RWPE1 (cell line): ENCODE data around the gene GNL1.

Experiments used
- CTCF ChIA-PET: fragments of 350-600 bp; sonication (Branson Sonifier 250); formaldehyde crosslinking; extraction: SDS; loops from one replicate; lab custom pipeline; 2021; lab: Yijun Ruan, JAX
- POLR2A ChIA-PET: fragments of 400-600 bp; formaldehyde crosslinking; extraction: SDS; loops from one replicate; lab custom pipeline; 2020; ENCODE audit warnings: antibody characterized with exemption; ENCODE audit not compliant: low non-redundant PET; lab: Yijun Ruan, JAX
- DNase-seq: peaks from one replicate; pipeline ENCODE4 v3.0.0; 2012; ENCODE audit warnings: low spot score
- H3K27ac ChIP-seq: fragments of 450-650 bp; 2 replicates; pipeline ENCODE4 v1.5.1; 2017
- CTCF ChIP-seq: fragments of 450-650 bp; conservative IDR thresholded peaks from 2 replicates; pipeline ENCODE4 v1.5.1; 2017; ENCODE audit warnings: low read depth, mild to moderate bottlenecking

The GNL1 gene

GRCh38 chr6:30511169-30511546 lies 45.1 kb downstream of the GNL1 start:
- no peak overlapping the region for H3K27ac ChIP-seq
- TF ChIP-seq CTCF: no peak
- ChIA-PET CTCF (interaction anchor here (0.7 to 1.5 kb wide), 2 partner anchors 31 to 34 kb away, joined by 3 to 4 read pairs; no protein-coding TSS in a partner anchor), POLR2A (no interaction called here)
- DNase-seq: no peak

- ChIA-PET CTCF (interaction anchor here (0.7 kb wide), 2 partner anchors 10 to 31 kb away, joined by 3 to 4 read pairs; no protein-coding TSS in a partner anchor), POLR2A (no interaction called here)
- TF ChIP-seq CTCF: no peak
- H3K27ac ChIP-seq: no peak overlapping the region
- no peak for DNase-seq
These were observed 45.7 kb downstream of the GNL1 start for GRCh38 chr6:30510419-30511168.

GRCh38 chr6:30508890-30509736 lies 47.2 kb downstream of the GNL1 start:
- H3K27ac ChIP-seq: no peak overlapping the region
- no peak for TF ChIP-seq CTCF
- ChIA-PET CTCF (interaction anchor here (0.7 to 1.1 kb wide), 3 partner anchors 13 to 32 kb away, joined by 3 to 6 read pairs (median 3); no protein-coding TSS in a partner anchor), POLR2A (no interaction called here)
- DNase-seq: no peak

GRCh38 chr6:30507849-30508827 lies 48.2 kb downstream of the GNL1 start:
- H3K27ac ChIP-seq: no peak overlapping the region
- no peak for DNase-seq

More at GRCh38 chr6:30507849-30508827, 48.2 kb downstream of the GNL1 start:
- ChIA-PET POLR2A (no interaction called here), CTCF (no interaction called here)
- TF ChIP-seq CTCF: no peak
